Suprapubic skin (tissue), 2 donors: ENCODE results near the gene NR1H4.

Experiments
- EP300 ChIP-seq: sonication (generic); formaldehyde crosslinking; IDR thresholded peaks from one replicate; pipeline ENCODE4 v1.6.1; 2017; ENCODE audit warnings: antibody characterized with exemption
- POLR2A ChIP-seq, 2 donors: fragments of 450-650 bp; IDR thresholded peaks; one replicate each; pipeline ENCODE4 v1.6.1; 2017; ENCODE audit warnings: antibody characterized with exemption in 2 of 2, mild to moderate bottlenecking in 2 of 2, moderate library complexity in 2 of 2

DNA sequence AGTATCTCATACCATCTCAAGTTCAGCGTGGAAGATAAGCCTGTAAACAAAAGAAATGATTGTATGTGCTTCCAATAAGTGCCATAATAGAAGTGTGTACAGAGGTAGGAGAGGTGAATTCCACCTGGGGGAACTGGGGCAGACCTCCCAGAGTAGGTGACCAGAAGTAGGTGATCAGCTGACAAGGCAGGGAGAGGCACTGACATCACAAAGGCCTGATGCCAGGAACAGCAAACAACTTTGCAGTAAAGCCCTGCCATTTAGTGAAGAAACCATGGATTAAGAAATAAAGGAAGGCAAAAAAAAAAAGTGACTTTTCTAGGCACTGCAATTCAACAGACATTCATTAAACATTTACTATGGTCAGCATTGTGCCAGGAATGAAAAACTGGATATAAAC lies 31.1 kb downstream of the NR1H4 start:
- no peak for TF ChIP-seq POLR2A (IDR thresholded peaks at IDR 0.05)
- no peak for TF ChIP-seq EP300
